HL-60 (cell line): Measurements from ENCODE around the gene CLEC14A.

Experiments used
- DNase-seq, 2 experiments: peaks; one replicate each; pipeline ENCODE4 v3.0.0-alpha.2; 2010 to 2020; ENCODE audit warnings: low read depth in 1 of 2, low spot score in 1 of 2
- H3K27ac ChIP-seq: fragments of 250-450 bp; sonication (Bioruptor Pico); replicated peaks from 2 replicates; pipeline ENCODE4 v1.5.1; 2020; ENCODE audit warnings: mild to moderate bottlenecking, moderate library complexity
- H3K27me3 ChIP-seq: fragments of 250-450 bp; sonication (Bioruptor Pico); 2 replicates; pipeline ENCODE4 v1.5.1; 2021; ENCODE audit warnings: mild to moderate bottlenecking, moderate library complexity; ENCODE audit not compliant: insufficient read depth, poor library complexity, severe bottlenecking
- H3K4me3 ChIP-seq: replicated peaks from 2 replicates; pipeline ENCODE4 v1.5.1; 2011; ENCODE audit warnings: mild to moderate bottlenecking, control low read depth, low read length; ENCODE audit not compliant: insufficient read depth
- GABPA ChIP-seq: IDR thresholded peaks from 2 replicates; pipeline ENCODE4 v1.6.1; 2012; ENCODE audit warnings: low read depth
- POLR2AphosphoS5 ChIP-seq: IDR thresholded peaks from 2 replicates; pipeline ENCODE4 v1.6.1; 2012; ENCODE audit warnings: low read depth
- SPI1 ChIP-seq: IDR thresholded peaks from 2 replicates; pipeline ENCODE4 v1.6.1; 2012; ENCODE audit warnings: low read depth, mild to moderate bottlenecking, borderline replicate concordance
- TF ChIP-seq, protein P1 (sequence below): IDR thresholded peaks from one replicate; pipeline ENCODE4 v1.5.1; 2011; ENCODE audit warnings: low read length, control low read depth, inconsistent platforms; ENCODE audit not compliant: insufficient read depth
- TF ChIP-seq, protein P2 (sequence below): IDR thresholded peaks from 2 replicates; pipeline ENCODE4 v1.6.1; 2012; ENCODE audit warnings: low read depth; ENCODE audit not compliant: insufficient replicate concordance

Gene CLEC14A

GRCh38 chr14:38208618-38209562, 47.0 kb downstream of the CLEC14A start:
- DNase-seq, result no peak
- peaks cover 17% of the 10 kb centered on the region for H3K27me3 ChIP-seq
- no peak overlapping the region for H3K4me3 ChIP-seq
- no peak for TF ChIP-seq GABPA
- no peak for TF ChIP-seq POLR2AphosphoS5
- TF ChIP-seq, protein P1, sequence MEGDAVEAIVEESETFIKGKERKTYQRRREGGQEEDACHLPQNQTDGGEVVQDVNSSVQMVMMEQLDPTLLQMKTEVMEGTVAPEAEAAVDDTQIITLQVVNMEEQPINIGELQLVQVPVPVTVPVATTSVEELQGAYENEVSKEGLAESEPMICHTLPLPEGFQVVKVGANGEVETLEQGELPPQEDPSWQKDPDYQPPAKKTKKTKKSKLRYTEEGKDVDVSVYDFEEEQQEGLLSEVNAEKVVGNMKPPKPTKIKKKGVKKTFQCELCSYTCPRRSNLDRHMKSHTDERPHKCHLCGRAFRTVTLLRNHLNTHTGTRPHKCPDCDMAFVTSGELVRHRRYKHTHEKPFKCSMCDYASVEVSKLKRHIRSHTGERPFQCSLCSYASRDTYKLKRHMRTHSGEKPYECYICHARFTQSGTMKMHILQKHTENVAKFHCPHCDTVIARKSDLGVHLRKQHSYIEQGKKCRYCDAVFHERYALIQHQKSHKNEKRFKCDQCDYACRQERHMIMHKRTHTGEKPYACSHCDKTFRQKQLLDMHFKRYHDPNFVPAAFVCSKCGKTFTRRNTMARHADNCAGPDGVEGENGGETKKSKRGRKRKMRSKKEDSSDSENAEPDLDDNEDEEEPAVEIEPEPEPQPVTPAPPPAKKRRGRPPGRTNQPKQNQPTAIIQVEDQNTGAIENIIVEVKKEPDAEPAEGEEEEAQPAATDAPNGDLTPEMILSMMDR, result no peak
- TF ChIP-seq, protein P2, sequence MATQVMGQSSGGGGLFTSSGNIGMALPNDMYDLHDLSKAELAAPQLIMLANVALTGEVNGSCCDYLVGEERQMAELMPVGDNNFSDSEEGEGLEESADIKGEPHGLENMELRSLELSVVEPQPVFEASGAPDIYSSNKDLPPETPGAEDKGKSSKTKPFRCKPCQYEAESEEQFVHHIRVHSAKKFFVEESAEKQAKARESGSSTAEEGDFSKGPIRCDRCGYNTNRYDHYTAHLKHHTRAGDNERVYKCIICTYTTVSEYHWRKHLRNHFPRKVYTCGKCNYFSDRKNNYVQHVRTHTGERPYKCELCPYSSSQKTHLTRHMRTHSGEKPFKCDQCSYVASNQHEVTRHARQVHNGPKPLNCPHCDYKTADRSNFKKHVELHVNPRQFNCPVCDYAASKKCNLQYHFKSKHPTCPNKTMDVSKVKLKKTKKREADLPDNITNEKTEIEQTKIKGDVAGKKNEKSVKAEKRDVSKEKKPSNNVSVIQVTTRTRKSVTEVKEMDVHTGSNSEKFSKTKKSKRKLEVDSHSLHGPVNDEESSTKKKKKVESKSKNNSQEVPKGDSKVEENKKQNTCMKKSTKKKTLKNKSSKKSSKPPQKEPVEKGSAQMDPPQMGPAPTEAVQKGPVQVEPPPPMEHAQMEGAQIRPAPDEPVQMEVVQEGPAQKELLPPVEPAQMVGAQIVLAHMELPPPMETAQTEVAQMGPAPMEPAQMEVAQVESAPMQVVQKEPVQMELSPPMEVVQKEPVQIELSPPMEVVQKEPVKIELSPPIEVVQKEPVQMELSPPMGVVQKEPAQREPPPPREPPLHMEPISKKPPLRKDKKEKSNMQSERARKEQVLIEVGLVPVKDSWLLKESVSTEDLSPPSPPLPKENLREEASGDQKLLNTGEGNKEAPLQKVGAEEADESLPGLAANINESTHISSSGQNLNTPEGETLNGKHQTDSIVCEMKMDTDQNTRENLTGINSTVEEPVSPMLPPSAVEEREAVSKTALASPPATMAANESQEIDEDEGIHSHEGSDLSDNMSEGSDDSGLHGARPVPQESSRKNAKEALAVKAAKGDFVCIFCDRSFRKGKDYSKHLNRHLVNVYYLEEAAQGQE, result no peak
- no peak for TF ChIP-seq SPI1
- no peak overlapping the region for H3K27ac ChIP-seq

DNA sequence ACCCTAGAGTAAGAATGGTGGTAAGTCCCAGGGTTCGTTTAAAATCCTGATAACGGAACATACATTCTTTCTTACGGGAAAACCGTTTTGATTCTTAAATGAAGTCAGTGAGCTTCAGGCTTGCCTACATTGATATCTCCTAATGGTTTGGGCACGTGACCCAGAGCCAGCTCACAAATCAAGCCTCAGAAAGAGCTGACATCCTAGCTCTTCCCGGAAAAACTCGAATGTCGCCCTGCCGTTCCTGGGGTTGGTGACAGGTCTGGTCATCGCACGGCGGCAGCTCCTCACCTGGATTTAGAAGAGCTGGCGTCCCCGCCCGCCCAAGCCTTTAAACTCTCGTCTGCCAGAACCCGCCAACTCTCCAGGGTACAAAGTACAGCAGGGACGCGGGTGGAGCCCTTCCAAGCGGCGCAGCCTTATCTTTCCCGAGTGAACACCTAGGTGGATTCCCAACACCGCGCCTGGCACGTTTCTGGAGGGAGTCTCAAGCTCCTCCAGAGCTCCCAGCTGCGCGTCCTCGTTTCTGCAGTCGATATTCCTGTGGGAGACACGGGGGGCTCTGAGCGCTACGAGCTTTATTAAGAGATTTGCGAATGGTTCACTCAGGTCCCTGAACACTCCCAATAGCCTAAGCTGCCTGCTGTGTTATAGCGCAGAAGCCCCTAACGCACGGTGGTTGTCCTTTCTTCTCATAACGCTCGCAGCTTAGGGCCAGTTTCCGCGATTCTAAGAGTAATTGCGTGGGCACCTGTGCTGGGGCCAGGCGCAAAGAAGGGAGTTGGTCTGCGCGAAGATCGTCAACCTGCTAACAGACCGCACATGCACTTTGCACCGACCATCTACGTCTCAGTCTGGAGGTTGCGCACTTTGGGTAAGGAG, 47.9 kb downstream of the CLEC14A start, which contains the start of gene SSTR1:
SSTR1 (plus strand) TSS at position 169 of the 882 bp plus-strand sequence. CDS start 1,486 bp downstream, outside the sequence.
- Histone ChIP-seq H3K4me3 (no peak within 1 kb of the TSS), H3K27ac (no peak within 1 kb of the TSS), H3K27me3 (peaks cover 17% of the 10 kb centered on the region)
- no peak for DNase-seq
- TF ChIP-seq, protein P2, result no peak
- TF ChIP-seq, protein P1, result no peak
- TF ChIP-seq GABPA (no peak), SPI1 (no peak), POLR2AphosphoS5 (no peak)

DNA sequence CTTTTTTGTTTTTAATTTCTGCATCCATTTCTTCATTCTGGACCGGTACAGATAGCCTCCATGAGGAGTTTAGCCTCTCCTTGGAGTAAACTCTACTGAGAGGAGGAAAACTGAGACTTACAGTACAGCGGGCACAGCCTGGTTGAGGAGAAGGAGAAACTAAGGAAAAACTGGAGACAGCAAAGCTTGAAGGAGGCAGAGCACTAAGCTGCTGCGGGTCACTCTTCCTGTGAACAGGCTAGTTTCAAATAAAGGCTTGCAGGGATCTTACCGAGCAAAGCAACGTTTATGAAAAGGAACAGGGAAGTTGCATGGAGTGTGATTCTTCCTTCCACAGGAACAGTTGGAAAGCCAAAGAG, 48.5 kb downstream of the CLEC14A start:
- no peak for DNase-seq
- no peak overlapping the region for H3K27ac ChIP-seq
- TF ChIP-seq GABPA, result no peak
- no peak for TF ChIP-seq POLR2AphosphoS5
- TF ChIP-seq, protein P1, result no peak
- TF ChIP-seq, protein P2, result no peak
- TF ChIP-seq SPI1, result no peak
- no peak overlapping the region for H3K4me3 ChIP-seq
- peaks cover 17% of the 10 kb centered on the region for H3K27me3 ChIP-seq
